Activated CD4-positive, alpha-beta T cell treated with anti-CD3 and anti-CD28 coated beads, Interleukin-2, Interleukin-4, amounts not matched to agents 100 ng/mL and 50 ng/mL, durations not matched to agents 16 hours and 8 hours (primary cell): ENCODE measurements around the gene INS.

Source experiments
- DNase-seq: peaks from one replicate; pipeline ENCODE4 v3.0.0-alpha.2; 2020; ENCODE audit warnings: low spot score

INS gene

GRCh38 chr11:2164861-2165555, 4.0 kb upstream of the INS start:
- no peak for DNase-seq

GRCh38 chr11:2164081-2164480, 3.1 kb upstream of the INS start:
- DNase-seq, result no peak

GRCh38 chr11:2163428-2163978, 2.5 kb upstream of the INS start:
- no peak for DNase-seq

- no peak for DNase-seq
Measured at GRCh38 chr11:2159536-2160413, 1.2 kb downstream of the INS start.

- no peak for DNase-seq
Measured at GRCh38 chr11:2158966-2159365, 2.0 kb downstream of the INS start.

GRCh38 chr11:2158296-2158737, 2.7 kb downstream of the INS start:
- no peak for DNase-seq

- DNase-seq, result no peak
Measured at GRCh38 chr11:2157294-2158040, 3.5 kb downstream of the INS start.

- DNase-seq, result peak; percentile 58
Measured at GRCh38 chr11:2156416-2157182, 4.4 kb downstream of the INS start.

- no peak for DNase-seq
Measured at GRCh38 chr11:2155511-2155910, 5.5 kb downstream of the INS start.

- no peak for DNase-seq
Measured at GRCh38 chr11:2154889-2155288, 6.1 kb downstream of the INS start.

GRCh38 chr11:2154195-2154585, 6.8 kb downstream of the INS start:
- DNase-seq, result no peak

- DNase-seq, result no peak
Measured at GRCh38 chr11:2153581-2154194, 7.3 kb downstream of the INS start.

- DNase-seq, result peak; percentile 78
Measured at GRCh38 chr11:2151500-2152257, 9.3 kb downstream of the INS start.

GRCh38 chr11:2149864-2150847, 10.9 kb downstream of the INS start:
- DNase-seq, result no peak

GRCh38 chr11:2149460-2149859, 11.5 kb downstream of the INS start:
- no peak for DNase-seq

GRCh38 chr11:2148595-2148994, 12.4 kb downstream of the INS start:
- DNase-seq, result no peak

- no peak for DNase-seq
Measured at GRCh38 chr11:2147391-2147790, 13.6 kb downstream of the INS start.

GRCh38 chr11:2146051-2146450, 15.0 kb downstream of the INS start:
- DNase-seq, result no peak
